Aorta (tissue), 5 donors: ENCODE data around the gene NUDT4. TPM values are rescaled to one million over a fixed set of nuclear protein-coding genes. Genes with fewer than 3 reads are reported as not detected.
"Not testable (repeated sequence)": the region's sequence is repeated elsewhere in the genome, so short reads cannot be mapped to it uniquely, and the experiment has no call there.

ENCODE experiments used
- ATAC-seq: fragments of 200-7000 bp; cut with Tn5 transposase; one replicate; pipeline ENCODE4 v1.9.1; 2022; ENCODE audit warnings: moderate library complexity; ENCODE audit not compliant: low FRiP score
- DNase-seq, 2 donors: peaks; one replicate each; pipeline ENCODE4 v3.0.0-alpha.2; 2020
- H3K27ac ChIP-seq, 2 donors: one replicate each; pipeline ENCODE4 v1.5.1; 2013; ENCODE audit warnings: low read length in 2 of 2, mild to moderate bottlenecking in 2 of 2, moderate library complexity in 2 of 2, control low read depth in 1 of 2, inconsistent platforms in 1 of 2, low read depth in 1 of 2
- H3K27me3 ChIP-seq, 2 donors: one replicate each; pipeline ENCODE4 v1.6.1; 2013; ENCODE audit warnings: control low read depth in 1 of 2, low read length in 1 of 2, mild to moderate bottlenecking in 1 of 2, moderate library complexity in 1 of 2; ENCODE audit not compliant: insufficient read depth in 2 of 2, control insufficient read depth in 1 of 2
- H3K36me3 ChIP-seq, 2 donors: one replicate each; pipeline ENCODE4 v1.6.1; 2013; ENCODE audit warnings: control low read depth in 1 of 2, low read length in 1 of 2, mild to moderate bottlenecking in 1 of 2; ENCODE audit not compliant: insufficient read depth in 2 of 2, control insufficient read depth in 1 of 2
- H3K4me1 ChIP-seq, 2 donors: one replicate each; pipeline ENCODE4 v1.6.1; 2013; ENCODE audit warnings: low read length in 2 of 2, control low read depth in 1 of 2, mild to moderate bottlenecking in 1 of 2, moderate library complexity in 1 of 2; ENCODE audit not compliant: insufficient read depth in 2 of 2, control insufficient read depth in 1 of 2
- H3K4me3 ChIP-seq, 2 donors: one replicate each; pipeline ENCODE4 v1.5.1; 2013; ENCODE audit warnings: low read length in 2 of 2, control low read depth in 1 of 2, mild to moderate bottlenecking in 1 of 2
- H3K9me3 ChIP-seq: one replicate; pipeline ENCODE4 v1.6.1; 2013; ENCODE audit warnings: mild to moderate bottlenecking, low read length; ENCODE audit not compliant: control insufficient read depth
- WGBS, 2 donors: extraction: QIAGEN DNeasy Blood & Tissue Kit; methylation state at CpG; one replicate each; pipeline ENCODE4 v1.1.7; 2013; 5-methylcytosine and 5-hydroxymethylcytosine counted together
- intact Hi-C, 2 donors: fragments of 100-400 bp; cut with DNase I; formaldehyde crosslinking; loops; one replicate each; pipeline versions ENCODE4 v1.14.2 to v1.15.0; 2022
- polyA plus RNA-seq, 2 donors: library from polyadenylated mRNA; stranded (reverse); fragments of 200-250 nt; gene quantifications; one replicate each; pipeline ENCODE4 v1.2.3, GENCODE V29; 2013
- total RNA-seq, 2 donors: library from RNA; stranded (reverse); fragmentation: NEBNext Ultra II Directional; extraction: Animal tissue kit (Norgen Biotek cat#: 25700); gene quantifications; one replicate each; pipeline ENCODE4 v1.2.1, GENCODE V29; 2021
- donor health status: healthy with polysubstance abuse.
- donor health status: Bipolar disorder and iron deficiency.
- donor health status: DM: no; HTN: no; CAD: no.
- donor health status: DM: no; HTN: no; CAD: no.
- donor health status: DM: yes; HTN: yes; CAD: no.

Gene NUDT4
- total and polyA plus RNA-seq, 4 donors, result 47.3 to 101 (median 65.6) TPM

- ATAC-seq (no peak), DNase-seq (no peak)
- H3K9me3 ChIP-seq, result no peaks in the 10 kb centered on the region
- no peaks in the 10 kb centered on the region for H3K27me3 ChIP-seq
- peak overlapping the region; percentile 100 for H3K4me3 ChIP-seq
- H3K4me1 ChIP-seq, result peaks cover 0 to 2% of the 10 kb centered on the region in 2 donors
- H3K36me3 ChIP-seq, result no peaks in the 10 kb centered on the region
- intact Hi-C loops, result no loop called here
- 10 to 20% methylated on average over 5 of the region's 5 CpGs for WGBS, 2 donors
- peak overlapping the region; percentile 72 to 80 for H3K27ac ChIP-seq
Observed at GRCh38 chr12:93381161-93381975, 3.6 kb downstream of the NUDT4 start.

- 62 to 72% methylated on average over 5 of the region's 5 CpGs for WGBS, 2 donors
- DNase-seq, intact Hi-C loops, H3K36me3 ChIP-seq, H3K4me1 ChIP-seq, H3K27me3 ChIP-seq, ATAC-seq, H3K9me3 ChIP-seq: not testable (repeated sequence)
- Histone ChIP-seq H3K4me3 (peak overlapping the region in 1 of 2 donors; percentile 100), H3K27ac (peak overlapping the region in 1 of 2 donors; percentile 12)
Observed at GRCh38 chr12:93381976-93382437, 4.3 kb downstream of the NUDT4 start.

- no peaks in the 10 kb centered on the region for H3K9me3 ChIP-seq
- H3K27me3 ChIP-seq, result no peaks in the 10 kb centered on the region
- 65 to 66% methylated on average over 2 of the region's 2 CpGs for WGBS, 2 donors
- H3K27ac ChIP-seq, result no peak overlapping the region
- no peaks in the 10 kb centered on the region for H3K36me3 ChIP-seq
- no peak for ATAC-seq
- DNase-seq, result no peak
- peaks cover 0 to 13% of the 10 kb centered on the region in 2 donors for H3K4me1 ChIP-seq
- no peak overlapping the region for H3K4me3 ChIP-seq
- intact Hi-C loops, result no loop called here
Observed at GRCh38 chr12:93387780-93388179, 10.1 kb downstream of the NUDT4 start.

GRCh38 chr12:93390031-93390430 lies 12.3 kb downstream of the NUDT4 start:
- DNase-seq (no peak), ATAC-seq (no peak)
- intact Hi-C loops, result no loop called here
- Histone ChIP-seq H3K27ac (no peak overlapping the region), H3K27me3 (no peaks in the 10 kb centered on the region), H3K9me3 (no peaks in the 10 kb centered on the region), H3K4me3 (no peak overlapping the region), H3K4me1 (peaks cover 0 to 16% of the 10 kb centered on the region in 2 donors), H3K36me3 (no peaks in the 10 kb centered on the region)
- WGBS, 2 donors, result 47 to 51% methylated on average over 5 of the region's 5 CpGs

- peak overlapping the region in 1 of 2 donors; percentile 32 for H3K27ac ChIP-seq
- H3K9me3 ChIP-seq, result no peaks in the 10 kb centered on the region
- H3K4me1 ChIP-seq, result peaks cover 0 to 14% of the 10 kb centered on the region in 2 donors
- no peak overlapping the region for H3K4me3 ChIP-seq
- ATAC-seq, result no peak
- intact Hi-C loops, result no loop called here
- H3K27me3 ChIP-seq, result no peaks in the 10 kb centered on the region
- DNase-seq, result no peak
- 78 to 81% methylated on average over 5 of the region's 5 CpGs for WGBS, 2 donors
- no peaks in the 10 kb centered on the region for H3K36me3 ChIP-seq
Observed at GRCh38 chr12:93390549-93391297, 13.0 kb downstream of the NUDT4 start.

- no peaks in the 10 kb centered on the region for H3K27me3 ChIP-seq
- H3K9me3 ChIP-seq, result no peaks in the 10 kb centered on the region
- no peak for DNase-seq
- intact Hi-C loops, result no loop called here
- 33 to 50% methylated on average over 2 of the region's 2 CpGs for WGBS, 2 donors
- peaks cover 0 to 8% of the 10 kb centered on the region in 2 donors for H3K36me3 ChIP-seq
- H3K27ac ChIP-seq, result no peak overlapping the region
- no peak for ATAC-seq
- no peak overlapping the region for H3K4me3 ChIP-seq
- H3K4me1 ChIP-seq, result peaks cover 0 to 7% of the 10 kb centered on the region in 2 donors
Observed at GRCh38 chr12:93393425-93393824, 15.7 kb downstream of the NUDT4 start.

GRCh38 chr12:93397412-93397811 lies 19.7 kb downstream of the NUDT4 start:
- Histone ChIP-seq H3K9me3 (no peaks in the 10 kb centered on the region), H3K27me3 (no peaks in the 10 kb centered on the region), H3K36me3 (peaks cover 0 to 8% of the 10 kb centered on the region in 2 donors), H3K27ac (no peak overlapping the region), H3K4me1 (peaks cover 0 to 3% of the 10 kb centered on the region in 2 donors), H3K4me3 (no peak overlapping the region)
- intact Hi-C loops, result loop anchor here (2.0 to 5.0 kb wide), 3 partner anchors 375 to 411 kb away; no protein-coding TSS in a partner anchor
- DNase-seq (no peak), ATAC-seq (no peak)
- 51 to 61% methylated on average over 12 of the region's 12 CpGs for WGBS, 2 donors

GRCh38 chr12:93399183-93399863 lies 21.6 kb downstream of the NUDT4 start:
- H3K4me1 ChIP-seq, H3K4me3 ChIP-seq, H3K9me3 ChIP-seq, H3K36me3 ChIP-seq, H3K27ac ChIP-seq, H3K27me3 ChIP-seq, DNase-seq: not testable (repeated sequence)
- no CpG with 5 or more reads among the region's 5 CpGs for WGBS, 2 donors
- intact Hi-C loops, result loop anchor here (5.0 kb wide), 2 partner anchors 377 to 412 kb away; no protein-coding TSS in a partner anchor
- peak; percentile 92 for ATAC-seq
